Measurements from ENCODE around the gene PCP2.
A peak's percentile ranks its signal among the peaks of the same experiment; 100 is the strongest.

Gene PCP2

GRCh38 chr19:7596211-7596937 lies 37.1 kb downstream of the PCP2 start:
- no peak for DNase-seq

- DNase-seq: peak in 1 of 4 experiments; percentile 26
Observed at GRCh38 chr19:7595466-7596133, 37.9 kb downstream of the PCP2 start, which contains the start of gene CAMSAP3. CAMSAP3 (plus strand) TSS chr19:7595863; CDS start chr19:7596003, 140 bp downstream.

- DNase-seq: no peak
Observed at GRCh38 chr19:7590256-7590655, 43.3 kb downstream of the PCP2 start.

GRCh38 chr19:7589822-7590221 lies 43.7 kb downstream of the PCP2 start:
- DNase-seq: no peak

GRCh38 chr19:7582446-7582845 lies 51.1 kb downstream of the PCP2 start:
- no peak for DNase-seq
